Measurements from ENCODE around the gene CDK8.

CDK8 gene

DNA sequence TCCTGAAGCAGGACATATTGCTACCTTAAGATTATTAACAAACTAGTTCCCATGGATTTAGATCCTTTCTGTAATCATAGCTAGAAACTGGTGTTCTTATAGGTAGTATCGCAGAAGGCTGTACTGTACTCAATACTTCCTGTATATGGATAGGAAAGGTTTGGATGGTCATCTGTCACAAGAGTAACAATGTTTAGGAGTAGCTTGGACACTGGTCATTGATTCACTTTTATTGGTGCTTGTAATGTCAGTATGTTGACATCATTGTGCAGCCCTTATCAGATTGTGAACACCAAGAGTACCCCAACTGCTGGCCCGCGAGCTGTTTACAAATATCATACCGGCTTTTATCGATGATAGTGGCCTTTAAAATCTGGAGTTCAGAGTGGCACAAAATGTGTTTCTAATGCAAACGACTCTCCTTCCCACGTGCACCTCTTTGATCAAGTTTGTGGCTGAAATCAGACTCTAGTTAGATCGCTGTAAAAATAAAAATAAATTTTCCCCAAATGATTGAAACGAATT, 605 bp upstream of the CDK8 start:
- no peak for DNase-seq (ENCODE audit: low read depth)
- TF ChIP-seq, protein P1, sequence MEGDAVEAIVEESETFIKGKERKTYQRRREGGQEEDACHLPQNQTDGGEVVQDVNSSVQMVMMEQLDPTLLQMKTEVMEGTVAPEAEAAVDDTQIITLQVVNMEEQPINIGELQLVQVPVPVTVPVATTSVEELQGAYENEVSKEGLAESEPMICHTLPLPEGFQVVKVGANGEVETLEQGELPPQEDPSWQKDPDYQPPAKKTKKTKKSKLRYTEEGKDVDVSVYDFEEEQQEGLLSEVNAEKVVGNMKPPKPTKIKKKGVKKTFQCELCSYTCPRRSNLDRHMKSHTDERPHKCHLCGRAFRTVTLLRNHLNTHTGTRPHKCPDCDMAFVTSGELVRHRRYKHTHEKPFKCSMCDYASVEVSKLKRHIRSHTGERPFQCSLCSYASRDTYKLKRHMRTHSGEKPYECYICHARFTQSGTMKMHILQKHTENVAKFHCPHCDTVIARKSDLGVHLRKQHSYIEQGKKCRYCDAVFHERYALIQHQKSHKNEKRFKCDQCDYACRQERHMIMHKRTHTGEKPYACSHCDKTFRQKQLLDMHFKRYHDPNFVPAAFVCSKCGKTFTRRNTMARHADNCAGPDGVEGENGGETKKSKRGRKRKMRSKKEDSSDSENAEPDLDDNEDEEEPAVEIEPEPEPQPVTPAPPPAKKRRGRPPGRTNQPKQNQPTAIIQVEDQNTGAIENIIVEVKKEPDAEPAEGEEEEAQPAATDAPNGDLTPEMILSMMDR (conservative IDR thresholded peaks at IDR 0.05; ENCODE audit: low read depth, low read length) = no peak
- peak overlapping the region; percentile 79 for H3K4me3 ChIP-seq (ENCODE audit: low read length)

DNA sequence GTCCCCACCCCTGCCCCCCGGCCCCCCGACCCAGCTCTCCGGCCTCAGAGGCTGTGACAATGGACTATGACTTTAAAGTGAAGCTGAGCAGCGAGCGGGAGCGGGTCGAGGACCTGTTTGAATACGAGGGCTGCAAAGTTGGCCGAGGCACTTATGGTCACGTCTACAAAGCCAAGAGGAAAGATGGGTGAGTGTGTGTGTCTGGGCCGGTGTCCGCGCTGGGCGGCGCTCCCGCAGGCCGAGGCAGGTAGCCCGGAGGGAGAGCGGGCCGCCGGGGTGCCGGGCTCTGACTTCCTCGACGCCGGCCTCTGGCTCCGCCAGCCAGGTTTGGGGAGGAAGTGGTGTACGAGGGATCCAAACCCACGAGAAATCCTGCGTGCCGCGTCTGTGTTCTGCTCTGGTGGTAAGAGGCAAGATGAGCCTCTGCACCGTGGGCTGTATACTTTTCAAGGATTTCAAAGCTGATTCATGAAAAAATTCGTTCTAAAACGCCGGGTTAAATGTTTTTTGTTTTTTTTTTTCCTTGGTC, 718 bp downstream of the CDK8 start:
- peak overlapping the region; percentile 79 for H3K4me3 ChIP-seq (ENCODE audit: low read length)
- TF ChIP-seq, protein P1 (conservative IDR thresholded peaks at IDR 0.05; ENCODE audit: low read depth, low read length) = peak; percentile 10
- DNase-seq (ENCODE audit: low read depth) = peak; percentile 14

DNA sequence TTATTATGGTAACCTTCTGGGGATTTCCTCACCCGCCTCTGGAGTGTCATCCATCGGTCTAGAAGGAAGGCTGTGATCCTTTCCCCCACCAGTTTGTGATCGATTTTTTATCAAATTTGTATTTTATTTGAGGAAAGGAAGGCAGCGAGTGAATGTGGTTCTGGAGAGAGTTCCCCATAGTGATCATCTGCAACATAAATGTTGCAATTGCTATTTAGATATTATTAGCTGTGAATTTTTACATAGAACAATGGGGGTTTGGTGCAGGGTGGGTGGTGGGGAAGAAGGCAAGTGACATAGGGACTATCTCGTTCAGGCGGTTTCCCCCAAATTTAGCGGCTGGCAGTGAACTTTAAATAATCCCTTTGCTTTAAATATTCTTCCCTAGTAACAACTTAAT, 1.2 kb downstream of the CDK8 start:
- TF ChIP-seq, protein P1 (conservative IDR thresholded peaks at IDR 0.05; ENCODE audit: low read depth, low read length) = no peak
- no peak for DNase-seq (ENCODE audit: low read depth)
- peak overlapping the region; percentile 79 for H3K4me3 ChIP-seq (ENCODE audit: low read length)

DNA sequence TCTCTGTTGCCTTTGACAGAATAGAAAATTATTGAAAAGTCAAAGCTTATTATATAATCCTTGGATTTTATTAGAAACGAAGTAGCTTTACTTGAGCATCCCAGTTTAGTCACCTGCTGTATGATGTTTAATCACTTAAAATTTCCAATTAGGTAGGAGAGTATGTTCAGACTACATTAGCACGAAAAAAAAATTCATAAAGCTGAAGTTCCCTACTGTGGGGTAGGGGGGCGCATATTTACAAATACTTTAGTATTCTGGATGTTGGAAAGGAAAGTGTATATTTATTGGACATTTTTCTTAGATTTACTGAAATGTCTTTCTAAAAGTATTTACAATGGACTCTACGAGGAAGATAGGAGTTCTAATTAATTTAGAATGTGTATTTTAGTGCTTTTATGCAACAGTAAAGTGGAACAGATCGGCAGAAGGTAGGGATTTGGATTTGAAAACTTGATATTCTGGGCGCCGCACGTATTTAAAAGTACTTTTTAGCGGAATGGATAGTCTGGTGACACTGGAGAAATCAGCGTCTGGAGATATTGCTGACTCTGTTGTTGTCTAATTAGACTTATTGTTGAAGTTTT, 1.9 kb downstream of the CDK8 start:
- peak overlapping the region; percentile 79 for H3K4me3 ChIP-seq (ENCODE audit: low read length)
- DNase-seq (ENCODE audit: low read depth) = no peak
- TF ChIP-seq, protein P1 (conservative IDR thresholded peaks at IDR 0.05; ENCODE audit: low read depth, low read length) = peak; percentile 39

DNA sequence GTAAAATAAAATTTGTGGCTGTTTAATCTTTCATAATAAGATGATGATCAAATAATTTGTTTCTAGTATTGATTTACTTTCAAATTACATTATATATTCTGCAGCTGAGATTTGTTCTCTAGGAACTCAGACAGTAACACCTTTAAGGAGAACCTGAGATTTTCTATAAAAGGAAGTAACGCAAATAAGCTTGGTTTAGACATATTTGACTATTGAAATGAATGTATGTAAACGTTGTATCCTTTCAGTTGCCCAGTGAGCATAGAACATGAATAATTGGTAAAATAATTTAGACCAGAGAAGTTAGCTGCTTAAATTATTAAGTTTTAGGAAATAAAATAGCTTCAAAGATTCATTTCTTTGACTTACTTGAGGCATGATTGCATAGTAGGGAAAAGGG, 3.1 kb downstream of the CDK8 start:
- no peak overlapping the region for H3K4me3 ChIP-seq (ENCODE audit: low read length)
- DNase-seq (ENCODE audit: low read depth) = no peak
- TF ChIP-seq, protein P1 (conservative IDR thresholded peaks at IDR 0.05; ENCODE audit: low read depth, low read length) = no peak

DNA sequence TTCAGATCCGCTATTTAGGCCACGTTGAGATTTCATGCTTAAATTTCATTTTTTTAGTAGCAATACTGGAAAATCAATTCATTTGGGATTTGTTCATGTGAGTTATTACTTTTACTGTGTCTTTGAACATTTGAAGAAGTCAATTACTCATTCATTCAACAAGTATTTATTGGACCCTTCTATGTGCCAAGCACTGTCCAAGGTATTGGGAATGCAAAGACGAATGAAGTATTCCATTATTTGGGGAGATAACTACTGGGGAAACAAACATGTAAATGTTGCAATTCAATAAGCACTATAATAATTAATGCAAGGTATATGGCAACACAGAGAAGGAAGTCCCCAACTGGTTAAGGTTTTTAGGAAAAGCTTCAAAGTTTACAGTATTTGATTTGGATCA, 5.7 kb downstream of the CDK8 start:
- TF ChIP-seq, protein P1 (conservative IDR thresholded peaks at IDR 0.05; ENCODE audit: low read depth, low read length) = no peak
- DNase-seq (ENCODE audit: low read depth) = no peak
- H3K4me3 ChIP-seq (ENCODE audit: low read length) = no peak overlapping the region

DNA sequence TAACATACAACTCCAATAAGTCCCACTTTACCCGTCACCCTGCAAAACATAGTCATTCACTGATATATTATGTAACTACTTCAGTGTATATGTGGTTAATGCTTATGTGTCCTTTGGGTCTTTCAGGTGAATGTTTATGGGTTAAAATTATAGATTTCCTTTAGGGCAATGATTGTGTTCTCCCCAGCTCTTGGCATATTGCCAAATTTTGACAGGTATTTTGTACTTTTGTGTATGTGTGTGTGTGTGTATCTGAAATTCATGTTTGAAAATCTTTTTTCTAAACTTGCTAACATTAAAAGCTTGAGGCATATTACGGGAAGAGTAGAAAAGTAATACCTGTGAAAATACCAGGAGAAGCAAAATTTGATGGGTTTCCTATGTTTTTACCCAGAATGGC, 8.2 kb downstream of the CDK8 start:
- no peak for DNase-seq (ENCODE audit: low read depth)
- no peak overlapping the region for H3K4me3 ChIP-seq (ENCODE audit: low read length)
- TF ChIP-seq, protein P1 (conservative IDR thresholded peaks at IDR 0.05; ENCODE audit: low read depth, low read length) = no peak
